ENCODE measurements around the gene TBC1D25.

- no peak for TF ChIP-seq EGR1 (IDR thresholded peaks at IDR 0.05; ENCODE audit: low read depth in 2 of 2)
- no peak for TF ChIP-seq CTCF (IDR thresholded peaks at IDR 0.05; ENCODE audit: low read depth, low read length, missing input control)
- TF ChIP-seq YY1 (IDR thresholded peaks at IDR 0.05), result no peak
- TF ChIP-seq REST (IDR thresholded peaks at IDR 0.05), result no peak
- TF ChIP-seq SP1 (IDR thresholded peaks at IDR 0.05), result no peak
- no peak for TF ChIP-seq GABPA (IDR thresholded peaks at IDR 0.05 in 1 of 2, conservative IDR thresholded peaks at IDR 0.05 in 1 of 2)
- no peak for TF ChIP-seq MAX (IDR thresholded peaks at IDR 0.05)
- TF ChIP-seq RAD21 (IDR thresholded peaks at IDR 0.05), result no peak
- TF ChIP-seq JUND (IDR thresholded peaks at IDR 0.05), result no peak
- no peak for TF ChIP-seq ATF3 (IDR thresholded peaks at IDR 0.05)
- TF ChIP-seq RXRA (IDR thresholded peaks at IDR 0.05), result no peak
These were observed 49.6 kb upstream of the TBC1D25 start for GRCh38 chrX:48489892-48490291.

All from liver (tissue), 3 donors.